ENCODE results near the gene NRL.
"Not testable (repeated sequence)": the region's sequence is repeated elsewhere in the genome, so short reads cannot be mapped to it uniquely, and the experiment has no call there.

NRL gene

DNA sequence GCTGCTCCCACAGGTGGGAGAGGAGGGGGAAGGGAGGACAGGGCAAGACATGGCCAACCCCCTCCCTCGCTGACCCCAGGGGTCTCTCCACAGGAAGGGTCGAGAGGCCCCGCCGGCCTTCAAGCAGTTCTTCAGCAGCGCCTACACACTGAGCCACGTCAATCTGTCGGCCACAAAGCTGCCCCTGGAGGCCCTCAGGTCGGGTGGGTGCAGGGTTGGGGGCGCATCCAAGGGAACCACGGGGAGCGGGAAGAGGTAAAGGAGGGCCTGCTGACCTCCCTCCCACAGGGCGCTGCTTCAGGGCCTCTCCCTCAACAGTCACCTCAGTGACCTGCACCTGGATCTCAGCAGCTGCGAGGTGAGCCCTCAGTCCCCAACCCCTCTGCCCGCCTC, 56.9 kb downstream of the NRL start:
- no peaks in the 10 kb centered on the region for H3K27me3 Mint-ChIP-seq
- peaks cover 15% of the 10 kb centered on the region for H3K4me1 Mint-ChIP-seq
- DNase-seq (ENCODE audit: low spot score in 2 of 2), result no peak
- no peaks in the 10 kb centered on the region for H3K9me3 Mint-ChIP-seq
- no peak overlapping the region for H3K4me3 Mint-ChIP-seq
- peak overlapping the region; percentile 19 for H3K27ac Mint-ChIP-seq (ENCODE audit: low read depth)
- peaks cover 3% of the 10 kb centered on the region for H3K36me3 Mint-ChIP-seq (ENCODE audit: insufficient read depth)
- no peak for ATAC-seq (replicated peaks; ENCODE audit: extremely low read depth, poor library complexity, severe bottlenecking)

DNA sequence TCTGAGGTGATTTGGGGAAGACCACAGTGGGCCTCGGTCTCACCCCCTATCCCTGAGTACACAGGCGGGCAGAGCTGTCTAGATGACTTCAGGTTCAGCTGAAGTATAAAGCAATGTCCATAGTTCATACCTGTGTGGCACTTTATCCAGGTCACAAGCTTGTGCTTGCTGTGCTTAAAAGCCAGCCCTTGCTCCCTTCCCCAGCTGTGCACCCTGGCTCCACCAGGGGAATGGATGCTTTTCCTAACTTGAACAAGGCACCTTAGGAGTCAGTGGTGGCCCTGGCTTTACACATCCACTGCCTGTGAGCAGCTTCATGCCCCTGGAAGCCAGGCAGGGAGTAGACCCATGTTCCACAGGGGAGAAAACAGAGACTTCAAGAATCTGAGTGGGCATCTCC, 57.5 kb downstream of the NRL start:
- Mint-ChIP-seq H3K36me3 (ENCODE audit: insufficient read depth) (peaks cover 3% of the 10 kb centered on the region), H3K4me1 (peaks cover 20% of the 10 kb centered on the region), H3K27ac (ENCODE audit: low read depth) (no peak overlapping the region), H3K9me3 (no peaks in the 10 kb centered on the region), H3K27me3 (no peaks in the 10 kb centered on the region), H3K4me3 (no peak overlapping the region)
- no peak for DNase-seq (ENCODE audit: low spot score in 2 of 2)
- ATAC-seq (replicated peaks; ENCODE audit: extremely low read depth, poor library complexity, severe bottlenecking), result no peak

DNA sequence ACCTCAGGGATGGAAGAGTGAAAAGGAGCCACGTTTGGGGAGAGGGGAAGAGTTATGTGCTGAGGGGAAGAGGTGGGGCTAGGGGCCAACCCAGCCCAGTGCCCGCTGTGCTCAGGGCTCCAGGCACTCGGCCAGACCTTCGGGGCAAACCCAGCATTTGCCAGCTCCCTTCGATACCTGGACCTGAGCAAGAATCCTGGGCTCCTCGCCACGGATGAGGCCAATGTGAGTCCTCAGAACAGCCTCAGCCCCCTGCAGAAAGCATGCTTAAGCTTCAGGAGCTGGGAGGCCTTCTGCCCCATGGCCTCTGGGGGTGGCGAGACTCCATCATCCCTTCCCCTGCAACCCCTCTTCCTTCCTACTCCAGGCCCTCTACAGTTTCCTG, 58.0 kb downstream of the NRL start:
- ATAC-seq (replicated peaks; ENCODE audit: extremely low read depth, poor library complexity, severe bottlenecking) (no peak), DNase-seq (ENCODE audit: low spot score in 2 of 2) (no peak)
- no peak overlapping the region for H3K4me3 Mint-ChIP-seq
- H3K27me3 Mint-ChIP-seq, result no peaks in the 10 kb centered on the region
- no peaks in the 10 kb centered on the region for H3K9me3 Mint-ChIP-seq
- peaks cover 3% of the 10 kb centered on the region for H3K36me3 Mint-ChIP-seq (ENCODE audit: insufficient read depth)
- no peak overlapping the region for H3K27ac Mint-ChIP-seq (ENCODE audit: low read depth)
- H3K4me1 Mint-ChIP-seq, result peaks cover 20% of the 10 kb centered on the region

DNA sequence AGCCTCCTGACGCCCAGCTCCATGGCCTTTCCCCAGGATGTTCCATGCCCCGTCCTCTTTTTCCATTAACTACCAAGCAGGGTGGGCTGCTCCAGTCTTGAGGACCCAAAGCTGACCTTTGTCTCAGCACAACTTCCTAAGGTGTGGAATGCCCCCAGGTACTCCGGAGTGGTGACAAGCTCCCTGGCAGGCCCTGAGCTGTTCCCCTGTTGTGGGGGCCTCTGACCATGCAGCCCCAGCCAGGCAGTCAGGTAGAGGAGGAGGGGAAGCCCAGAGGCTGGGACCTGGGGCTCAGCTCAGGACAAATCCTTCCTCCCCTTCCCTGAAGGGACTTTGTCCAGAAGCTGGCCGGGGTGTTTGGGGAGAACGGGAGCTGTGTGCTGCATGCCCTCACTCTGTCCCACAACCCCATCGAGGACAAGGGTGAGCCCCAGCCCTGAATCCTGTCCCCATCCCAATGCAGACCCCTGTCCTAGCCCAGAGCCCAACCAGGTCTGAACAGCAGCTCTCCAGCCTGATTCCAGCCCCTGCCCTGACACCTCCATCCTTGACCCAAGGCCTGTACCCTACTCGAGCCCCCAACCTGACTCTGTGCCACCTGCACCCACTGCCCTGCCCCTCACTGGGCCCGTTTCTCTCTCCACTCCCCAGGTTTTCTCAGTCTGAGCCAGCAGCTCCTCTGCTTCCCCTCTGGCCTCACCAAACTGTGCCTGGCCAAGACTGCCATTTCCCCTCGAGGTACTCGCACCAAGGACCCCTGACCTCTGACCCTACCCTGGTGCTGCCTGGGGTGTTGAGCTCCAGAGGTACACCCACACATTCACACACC, 58.6 kb downstream of the NRL start:
- Mint-ChIP-seq H3K4me1 (peaks cover 22% of the 10 kb centered on the region), H3K27me3 (no peaks in the 10 kb centered on the region), H3K36me3 (ENCODE audit: insufficient read depth) (peaks cover 3% of the 10 kb centered on the region), H3K4me3 (no peak overlapping the region), H3K27ac (ENCODE audit: low read depth) (no peak overlapping the region), H3K9me3 (no peaks in the 10 kb centered on the region)
- no peak for DNase-seq (ENCODE audit: low spot score in 2 of 2)
- ATAC-seq (replicated peaks; ENCODE audit: extremely low read depth, poor library complexity, severe bottlenecking), result no peak

- Mint-ChIP-seq H3K27me3 (no peaks in the 10 kb centered on the region), H3K4me3 (no peak overlapping the region), H3K27ac (ENCODE audit: low read depth) (no peak overlapping the region), H3K4me1 (peaks cover 26% of the 10 kb centered on the region), H3K36me3 (ENCODE audit: insufficient read depth) (peaks cover 5% of the 10 kb centered on the region), H3K9me3 (no peaks in the 10 kb centered on the region)
- ATAC-seq (replicated peaks; ENCODE audit: extremely low read depth, poor library complexity, severe bottlenecking) (no peak), DNase-seq (ENCODE audit: low spot score in 2 of 2) (no peak)
Measured at GRCh38 chr14:24054646-24055045, 60.1 kb downstream of the NRL start.

GRCh38 chr14:24054324-24054641, 60.5 kb downstream of the NRL start:
- Mint-ChIP-seq H3K36me3 (ENCODE audit: insufficient read depth) (peaks cover 5% of the 10 kb centered on the region), H3K27ac (ENCODE audit: low read depth) (no peak overlapping the region), H3K9me3 (no peaks in the 10 kb centered on the region), H3K4me1 (peaks cover 26% of the 10 kb centered on the region), H3K4me3 (peak overlapping the region; percentile 84), H3K27me3 (no peaks in the 10 kb centered on the region)
- ATAC-seq (replicated peaks; ENCODE audit: extremely low read depth, poor library complexity, severe bottlenecking) (no peak), DNase-seq (ENCODE audit: low spot score in 2 of 2) (no peak)

DNA sequence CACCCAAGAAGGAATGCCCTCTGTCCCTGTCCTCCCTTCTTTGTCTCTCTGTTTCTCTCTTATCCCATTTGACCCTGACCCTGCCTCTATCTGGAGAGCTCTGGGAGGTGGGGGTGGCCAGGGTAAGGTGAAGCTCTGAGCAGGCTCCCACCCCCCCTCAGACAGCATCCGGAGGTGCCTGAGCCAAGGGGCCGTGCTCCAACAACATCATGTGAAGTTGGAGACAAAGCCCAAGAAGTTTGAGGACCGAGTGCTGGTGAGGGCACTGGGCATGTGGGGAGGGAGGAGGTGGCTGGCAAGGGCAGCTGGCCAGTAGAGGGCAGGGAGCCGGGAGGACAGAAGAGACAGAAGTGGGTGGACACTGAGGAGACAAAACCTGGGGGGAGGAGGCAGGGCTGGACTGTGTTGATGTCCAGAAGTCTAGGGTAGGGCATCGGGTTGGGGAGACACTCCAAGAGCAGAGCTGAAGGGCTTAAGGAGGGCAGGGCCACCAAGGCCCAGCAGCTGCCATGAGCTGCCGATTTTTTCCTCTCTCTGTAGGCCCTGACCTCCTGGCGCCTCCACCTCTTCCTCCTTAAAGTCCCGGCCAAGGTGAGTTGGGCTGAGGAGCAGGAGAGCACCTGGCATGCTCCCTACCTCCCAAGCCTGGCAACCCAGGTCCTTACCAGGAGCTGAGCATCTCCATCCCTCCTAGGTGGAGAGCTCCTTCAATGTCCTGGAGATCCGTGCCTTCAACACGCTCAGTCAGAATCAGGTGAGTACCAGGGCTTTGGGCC, 61.0 kb downstream of the NRL start:
- H3K27ac Mint-ChIP-seq (ENCODE audit: low read depth), result peak overlapping the region; percentile 70
- no peaks in the 10 kb centered on the region for H3K9me3 Mint-ChIP-seq
- H3K4me1 Mint-ChIP-seq, result peaks cover 26% of the 10 kb centered on the region
- no peaks in the 10 kb centered on the region for H3K27me3 Mint-ChIP-seq
- H3K36me3 Mint-ChIP-seq (ENCODE audit: insufficient read depth), result peaks cover 3% of the 10 kb centered on the region
- DNase-seq (ENCODE audit: low spot score in 2 of 2) (no peak), ATAC-seq (replicated peaks; ENCODE audit: extremely low read depth, poor library complexity, severe bottlenecking) (no peak)
- H3K4me3 Mint-ChIP-seq, result peak overlapping the region; percentile 84

DNA sequence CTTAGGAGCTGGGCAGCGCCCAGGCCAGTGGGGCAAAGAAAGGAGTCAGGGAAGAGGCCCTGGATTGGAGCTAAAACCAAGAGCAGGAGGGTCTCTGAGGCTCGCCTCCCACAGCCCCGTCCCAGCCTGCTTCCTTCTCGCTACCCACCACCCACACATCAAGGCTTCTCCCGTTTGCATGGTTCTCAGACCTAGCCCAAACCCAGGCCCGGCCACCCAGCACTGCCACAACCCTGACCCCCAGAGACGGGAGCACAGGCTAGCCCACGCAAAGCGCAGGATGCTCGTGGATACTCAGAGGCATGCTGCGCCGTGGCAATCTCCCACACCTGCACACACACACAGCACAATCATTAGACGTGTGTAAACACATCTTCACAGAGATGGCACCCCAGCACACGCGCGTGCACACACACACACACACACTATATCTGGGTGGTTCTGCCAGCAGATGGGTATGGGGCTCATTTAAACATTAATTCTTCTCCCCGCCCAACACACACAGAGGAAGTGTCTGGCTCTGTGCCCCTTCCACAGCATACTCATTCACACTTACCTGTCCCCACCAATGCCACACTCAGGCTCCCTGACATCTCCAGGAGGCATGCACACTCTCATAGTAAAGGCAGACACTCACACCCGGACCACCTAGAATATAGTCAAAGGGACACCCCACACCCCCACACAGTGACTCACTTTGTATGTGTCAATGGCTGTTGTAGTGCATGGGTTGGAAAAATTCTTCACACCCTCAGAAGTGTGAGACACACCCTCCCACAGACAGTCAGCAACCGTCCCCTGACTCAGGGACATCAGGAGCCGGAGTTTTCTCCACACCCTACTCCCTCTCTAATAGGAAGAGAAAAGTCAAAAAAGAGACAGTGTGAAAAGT, 61.8 kb downstream of the NRL start:
- ATAC-seq (replicated peaks; ENCODE audit: extremely low read depth, poor library complexity, severe bottlenecking), result peak; percentile 59
- Mint-ChIP-seq H3K27ac (ENCODE audit: low read depth) (peak overlapping the region; percentile 70), H3K9me3 (no peaks in the 10 kb centered on the region)

GRCh38 chr14:24051789-24052655, 62.7 kb downstream of the NRL start, which contains the start of gene CARMIL3:
Gene CARMIL3 (plus strand): TSS chr14:24052009. CDS start chr14:24052154, 145 bp downstream.
- Mint-ChIP-seq H3K27me3 (no peaks in the 10 kb centered on the region), H3K4me1 (peaks cover 22% of the 10 kb centered on the region), H3K4me3 (peak within 1 kb of the TSS; percentile 84), H3K9me3 (no peaks in the 10 kb centered on the region), H3K36me3 (ENCODE audit: insufficient read depth) (peaks cover 2% of the 10 kb centered on the region), H3K27ac (ENCODE audit: low read depth) (peak within 1 kb of the TSS; percentile 70)
- DNase-seq (ENCODE audit: low spot score in 2 of 2), result no peak
- ATAC-seq (replicated peaks; ENCODE audit: extremely low read depth, poor library complexity, severe bottlenecking), result peak; percentile 62

More for the DNA sequence above, 61.8 kb downstream of the NRL start:
- peaks cover 2% of the 10 kb centered on the region for H3K36me3 Mint-ChIP-seq (ENCODE audit: insufficient read depth)
- peak overlapping the region; percentile 84 for H3K4me3 Mint-ChIP-seq
- DNase-seq (ENCODE audit: low spot score in 2 of 2), result no peak
- H3K27me3 Mint-ChIP-seq, result no peaks in the 10 kb centered on the region
- peaks cover 22% of the 10 kb centered on the region for H3K4me1 Mint-ChIP-seq

GRCh38 chr14:24051176-24051788, 63.5 kb downstream of the NRL start:
- peak overlapping the region; percentile 84 for H3K4me3 Mint-ChIP-seq

GRCh38 chr14:24050753-24051152, 64.0 kb downstream of the NRL start:
- Mint-ChIP-seq H3K4me1 (peaks cover 22% of the 10 kb centered on the region), H3K27ac (ENCODE audit: low read depth) (peak overlapping the region; percentile 44), H3K4me3 (peak overlapping the region; percentile 84)
- H3K27me3 Mint-ChIP-seq; DNase-seq (ENCODE audit: low spot score in 2 of 2); ATAC-seq (replicated peaks; ENCODE audit: extremely low read depth, poor library complexity, severe bottlenecking); H3K36me3 Mint-ChIP-seq (ENCODE audit: insufficient read depth); H3K9me3 Mint-ChIP-seq: not testable (repeated sequence)

More at GRCh38 chr14:24051176-24051788, 63.5 kb downstream of the NRL start:
- no peak for DNase-seq (ENCODE audit: low spot score in 2 of 2)
- H3K36me3 Mint-ChIP-seq (ENCODE audit: insufficient read depth), result peaks cover 2% of the 10 kb centered on the region
- no peaks in the 10 kb centered on the region for H3K9me3 Mint-ChIP-seq
- no peaks in the 10 kb centered on the region for H3K27me3 Mint-ChIP-seq
- peak overlapping the region; percentile 44 for H3K27ac Mint-ChIP-seq (ENCODE audit: low read depth)
- peaks cover 22% of the 10 kb centered on the region for H3K4me1 Mint-ChIP-seq
- no peak for ATAC-seq (replicated peaks; ENCODE audit: extremely low read depth, poor library complexity, severe bottlenecking)
